Lung (tissue), 12 donors: Measurements from ENCODE around the gene TRERF1. TPM values are rescaled to one million over a fixed set of nuclear protein-coding genes. Genes with fewer than 3 reads are reported as not detected.
A peak's percentile ranks its signal among the peaks of the same experiment; 100 is the strongest.

ENCODE experiments used
- ATAC-seq: fragments of 200-7000 bp; cut with Tn5 transposase; one replicate; pipeline ENCODE4 v1.9.1; 2020; ENCODE audit warnings: moderate number of reproducible peaks; ENCODE audit not compliant: insufficient read depth, low FRiP score
- DNase-seq, 3 donors: peaks; one replicate each; pipeline ENCODE4 v3.0.0-alpha.2; 2013 to 2017
- H3K27ac ChIP-seq, 2 donors: one replicate each; pipeline ENCODE4 v1.5.1; 2013; ENCODE audit warnings: mild to moderate bottlenecking in 2 of 2, moderate library complexity in 2 of 2, control low read depth in 1 of 2, inconsistent platforms in 1 of 2, low read depth in 1 of 2, low read length in 1 of 2
- H3K27me3 ChIP-seq, 3 donors: one replicate each; pipeline ENCODE4 v1.5.1; 2013; ENCODE audit warnings: low read length in 2 of 3; ENCODE audit not compliant: control insufficient read depth in 3 of 3, insufficient read depth in 3 of 3
- H3K36me3 ChIP-seq, 4 donors: one replicate each; pipeline ENCODE4 v1.5.1; 2013; ENCODE audit warnings: low read length in 4 of 4, mild to moderate bottlenecking in 1 of 4, moderate library complexity in 1 of 4; ENCODE audit not compliant: control insufficient read depth in 4 of 4, insufficient read depth in 4 of 4
- H3K4me1 ChIP-seq, 5 donors: one replicate each; pipeline ENCODE4 v1.5.1; 2013; ENCODE audit warnings: low read length in 5 of 5, mild to moderate bottlenecking in 2 of 5, moderate library complexity in 1 of 5; ENCODE audit not compliant: control insufficient read depth in 5 of 5, insufficient read depth in 5 of 5
- H3K4me3 ChIP-seq: one replicate; pipeline ENCODE4 v1.5.1; 2013; ENCODE audit warnings: mild to moderate bottlenecking, control low read depth, moderate library complexity
- H3K9ac ChIP-seq, 2 donors: one replicate each; pipeline ENCODE4 v1.5.1; 2013; ENCODE audit warnings: low read length in 2 of 2, control low read depth in 1 of 2; ENCODE audit not compliant: insufficient read depth in 1 of 2
- H3K9me3 ChIP-seq, 4 donors: one replicate each; pipeline ENCODE4 v1.5.1; 2013; ENCODE audit warnings: low read length in 3 of 4, mild to moderate bottlenecking in 1 of 4, moderate library complexity in 1 of 4; ENCODE audit not compliant: control insufficient read depth in 4 of 4, insufficient read depth in 3 of 4
- WGBS, 2 donors: extraction: QIAGEN DNeasy Blood & Tissue Kit; methylation state at CpG; one replicate each; pipeline ENCODE4 v1.1.7; 2013; 5-methylcytosine and 5-hydroxymethylcytosine counted together
- polyA plus RNA-seq, 2 donors: library from polyadenylated mRNA; stranded (reverse); fragments of 200-250 nt; gene quantifications; one replicate each; pipeline ENCODE4 v1.2.1, GENCODE V29; 2013
- total RNA-seq, 2 donors: library from RNA; depleted of rRNA in 1 of 2; stranded (reverse); fragments of >200 nt in 1 of 2; gene quantifications; one replicate each; pipeline ENCODE4 v1.2.1, GENCODE V29; 2014 to 2021
- TF ChIP-seq, protein P1 (sequence below): IDR thresholded peaks from 2 replicates; pipeline ENCODE4 v1.5.1; 2012; ENCODE audit warnings: mild to moderate bottlenecking; ENCODE audit errors: control extremely low read depth, extremely low read depth
- donor health status: control.
- donor health status: control.
- donor health status: Bipolar disorder and iron deficiency.
- donor health status: healthy.
- donor health status: DM: yes; HTN: yes; CAD: no.

TRERF1 gene
- total and polyA plus RNA-seq, 4 donors = 1.2 to 10.4 (median 3.3) TPM

- H3K27ac ChIP-seq = no peak overlapping the region
These were observed 192.4 kb downstream of the TRERF1 start for GRCh38 chr6:42259286-42259685.

GRCh38 chr6:42257614-42258013 is 194.1 kb downstream of the TRERF1 start:
- Histone ChIP-seq H3K27ac (peak overlapping the region in 1 of 2 donors; percentile 21), H3K9ac (no peak overlapping the region), H3K27me3 (no peaks in the 10 kb centered on the region), H3K36me3 (peaks cover 0 to 31% (median 14%) of the 10 kb centered on the region in 4 donors), H3K9me3 (no peaks in the 10 kb centered on the region), H3K4me3 (no peak overlapping the region), H3K4me1 (peaks cover 0 to 24% (median 6%) of the 10 kb centered on the region in 5 donors)
- DNase-seq = no peak
- 88 to 94% methylated on average over 3 of the region's 3 CpGs for WGBS, 2 donors
- ATAC-seq = no peak
- TF ChIP-seq, protein P1, sequence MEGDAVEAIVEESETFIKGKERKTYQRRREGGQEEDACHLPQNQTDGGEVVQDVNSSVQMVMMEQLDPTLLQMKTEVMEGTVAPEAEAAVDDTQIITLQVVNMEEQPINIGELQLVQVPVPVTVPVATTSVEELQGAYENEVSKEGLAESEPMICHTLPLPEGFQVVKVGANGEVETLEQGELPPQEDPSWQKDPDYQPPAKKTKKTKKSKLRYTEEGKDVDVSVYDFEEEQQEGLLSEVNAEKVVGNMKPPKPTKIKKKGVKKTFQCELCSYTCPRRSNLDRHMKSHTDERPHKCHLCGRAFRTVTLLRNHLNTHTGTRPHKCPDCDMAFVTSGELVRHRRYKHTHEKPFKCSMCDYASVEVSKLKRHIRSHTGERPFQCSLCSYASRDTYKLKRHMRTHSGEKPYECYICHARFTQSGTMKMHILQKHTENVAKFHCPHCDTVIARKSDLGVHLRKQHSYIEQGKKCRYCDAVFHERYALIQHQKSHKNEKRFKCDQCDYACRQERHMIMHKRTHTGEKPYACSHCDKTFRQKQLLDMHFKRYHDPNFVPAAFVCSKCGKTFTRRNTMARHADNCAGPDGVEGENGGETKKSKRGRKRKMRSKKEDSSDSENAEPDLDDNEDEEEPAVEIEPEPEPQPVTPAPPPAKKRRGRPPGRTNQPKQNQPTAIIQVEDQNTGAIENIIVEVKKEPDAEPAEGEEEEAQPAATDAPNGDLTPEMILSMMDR = no peak

More at GRCh38 chr6:42259286-42259685, 192.4 kb downstream of the TRERF1 start:
- no peak for ATAC-seq
- no peaks in the 10 kb centered on the region for H3K27me3 ChIP-seq
- DNase-seq = no peak
- peaks cover 2 to 20% (median 5%) of the 10 kb centered on the region in 5 donors for H3K4me1 ChIP-seq
- H3K9me3 ChIP-seq = peaks cover 0 to 3% (median 0%) of the 10 kb centered on the region in 4 donors
- H3K9ac ChIP-seq = no peak overlapping the region
- H3K36me3 ChIP-seq = peaks cover 0 to 28% (median 12%) of the 10 kb centered on the region in 4 donors
- H3K4me3 ChIP-seq = no peak overlapping the region
- 96 to 98% methylated on average over 31 of the region's 31 CpGs for WGBS, 2 donors
- TF ChIP-seq, protein P1 = no peak

DNA sequence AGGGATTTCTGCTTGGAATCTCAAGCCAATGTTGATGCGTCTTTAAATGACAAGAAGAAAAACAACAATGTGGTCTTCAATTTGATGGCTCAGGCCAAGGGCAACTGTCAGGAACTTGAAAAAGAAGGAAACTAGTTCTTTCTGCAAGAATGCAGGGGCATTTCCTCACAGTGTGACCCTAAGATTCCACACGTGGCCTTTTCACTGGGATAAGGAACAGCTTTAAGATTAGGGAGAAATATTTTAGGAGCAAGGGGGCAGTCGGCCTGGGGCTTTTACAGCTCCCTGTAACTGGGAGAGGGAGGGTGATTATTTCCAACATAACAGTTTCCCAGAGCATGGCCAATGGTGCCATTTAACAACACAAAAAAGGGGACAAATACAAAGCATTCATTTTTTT is 194.7 kb downstream of the TRERF1 start:
- ATAC-seq (no peak), DNase-seq (no peak)
- Histone ChIP-seq H3K9ac (no peak overlapping the region), H3K4me1 (peaks cover 0 to 29% (median 12%) of the 10 kb centered on the region in 5 donors), H3K4me3 (no peak overlapping the region), H3K36me3 (peaks cover 0 to 31% (median 14%) of the 10 kb centered on the region in 4 donors), H3K27me3 (no peaks in the 10 kb centered on the region), H3K27ac (no peak overlapping the region), H3K9me3 (no peaks in the 10 kb centered on the region)
- TF ChIP-seq, protein P1 = no peak
- WGBS, 2 donors = 62 to 66% methylated on average over 3 of the region's 3 CpGs

GRCh38 chr6:42255050-42255449 is 196.7 kb downstream of the TRERF1 start:
- peaks cover 5 to 37% (median 15%) of the 10 kb centered on the region in 5 donors for H3K4me1 ChIP-seq
- H3K27ac ChIP-seq = no peak overlapping the region
- DNase-seq = no peak
- no peak overlapping the region for H3K4me3 ChIP-seq
- H3K27me3 ChIP-seq = no peaks in the 10 kb centered on the region
- no peak for ATAC-seq
- WGBS, 2 donors = 88 to 89% methylated on average over 5 of the region's 5 CpGs
- H3K9ac ChIP-seq = no peak overlapping the region
- TF ChIP-seq, protein P1 = no peak
- H3K36me3 ChIP-seq = peaks cover 0 to 31% (median 14%) of the 10 kb centered on the region in 4 donors
- H3K9me3 ChIP-seq = no peaks in the 10 kb centered on the region
